GM19452 (cell line): Measurements from ENCODE around the gene CBARP.
"Not testable (repeated sequence)": the region's sequence is repeated elsewhere in the genome, so short reads cannot be mapped to it uniquely, and the experiment has no call there.

Source experiments
- ATAC-seq: cut with Tn5 transposase; IDR thresholded peaks from one replicate; pipeline ENCODE4 v1.9.1; 2021; ENCODE audit not compliant: unreplicated experiment

CBARP gene

GRCh38 chr19:1254081-1254527 is 16.3 kb upstream of the CBARP start:
- no peak for ATAC-seq

GRCh38 chr19:1253514-1254080 is 15.8 kb upstream of the CBARP start:
- ATAC-seq = no peak

GRCh38 chr19:1252821-1253513 is 15.2 kb upstream of the CBARP start:
- no peak for ATAC-seq

GRCh38 chr19:1252221-1252820 is 14.5 kb upstream of the CBARP start:
- ATAC-seq = no peak

GRCh38 chr19:1251330-1252220 is 13.8 kb upstream of the CBARP start:
- no peak for ATAC-seq

- ATAC-seq = no peak
These were observed 12.8 kb upstream of the CBARP start for GRCh38 chr19:1250437-1251260.

GRCh38 chr19:1249990-1250436 is 12.2 kb upstream of the CBARP start:
- no peak for ATAC-seq

GRCh38 chr19:1249298-1249989 is 11.6 kb upstream of the CBARP start:
- ATAC-seq = peak; percentile 42

- ATAC-seq = peak; percentile 24
These were observed 11.0 kb upstream of the CBARP start for GRCh38 chr19:1248786-1249297.

GRCh38 chr19:1248139-1248785 is 10.5 kb upstream of the CBARP start, which contains the start of gene MIDN:
MIDN (plus strand) TSS chr19:1248583; CDS start chr19:1250297, 1,714 bp downstream.
- peak; percentile 15 for ATAC-seq

GRCh38 chr19:1247748-1248138 is 9.9 kb upstream of the CBARP start:
- ATAC-seq = no peak

- ATAC-seq = not testable (repeated sequence)
These were observed 8.7 kb upstream of the CBARP start for GRCh38 chr19:1246265-1247087.

GRCh38 chr19:1245494-1246264 is 7.9 kb upstream of the CBARP start:
- no peak for ATAC-seq

GRCh38 chr19:1244693-1245451 is 7.1 kb upstream of the CBARP start:
- ATAC-seq = no peak

GRCh38 chr19:1243768-1244692 is 6.2 kb upstream of the CBARP start:
- ATAC-seq = no peak
